GM03348 (cell line): ENCODE results near the gene PALLD.

Experiments
- DNase-seq: peaks from one replicate; pipeline ENCODE4 v3.0.0; 2012; ENCODE audit warnings: low spot score

Gene PALLD

DNA sequence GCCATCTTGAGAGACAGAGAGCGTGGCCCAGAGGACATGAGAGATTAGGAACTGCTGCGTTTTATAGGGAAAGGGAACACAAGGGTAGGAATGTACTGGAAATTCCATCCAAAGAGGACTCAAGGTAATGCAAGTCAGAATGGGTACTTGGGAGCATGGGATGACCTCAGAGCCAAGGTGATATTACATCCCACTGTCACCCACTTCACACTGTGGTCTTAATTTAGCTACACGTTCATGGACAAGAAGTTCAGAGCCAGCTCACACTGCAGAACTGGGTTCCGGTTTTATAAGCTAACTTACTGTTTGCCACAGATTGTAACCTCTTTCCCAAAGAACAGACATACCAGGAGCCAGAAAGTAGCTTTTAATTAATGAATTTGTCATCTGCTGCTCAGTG lies 268.5 kb downstream of the PALLD start:
- no peak for DNase-seq

DNA sequence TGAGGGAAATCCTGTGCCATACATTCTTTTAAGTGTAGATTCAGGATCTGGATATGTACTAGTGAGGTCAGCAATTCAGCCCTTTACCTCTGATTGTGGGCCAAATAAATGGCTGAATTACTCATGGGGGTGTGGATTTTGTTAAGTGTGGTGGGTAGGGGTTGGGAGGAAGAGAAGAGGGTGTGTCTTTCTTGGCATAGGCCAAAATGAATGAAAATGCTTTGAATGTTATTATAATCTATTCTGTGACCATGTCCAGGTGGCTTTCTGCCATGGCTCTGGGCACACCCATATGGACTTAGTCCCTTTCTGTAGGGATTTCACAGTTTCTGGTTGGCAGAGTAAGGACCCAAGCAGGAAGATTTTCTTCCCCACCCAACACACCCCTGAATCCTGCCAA lies 268.9 kb downstream of the PALLD start:
- DNase-seq: peak; percentile 62

DNA sequence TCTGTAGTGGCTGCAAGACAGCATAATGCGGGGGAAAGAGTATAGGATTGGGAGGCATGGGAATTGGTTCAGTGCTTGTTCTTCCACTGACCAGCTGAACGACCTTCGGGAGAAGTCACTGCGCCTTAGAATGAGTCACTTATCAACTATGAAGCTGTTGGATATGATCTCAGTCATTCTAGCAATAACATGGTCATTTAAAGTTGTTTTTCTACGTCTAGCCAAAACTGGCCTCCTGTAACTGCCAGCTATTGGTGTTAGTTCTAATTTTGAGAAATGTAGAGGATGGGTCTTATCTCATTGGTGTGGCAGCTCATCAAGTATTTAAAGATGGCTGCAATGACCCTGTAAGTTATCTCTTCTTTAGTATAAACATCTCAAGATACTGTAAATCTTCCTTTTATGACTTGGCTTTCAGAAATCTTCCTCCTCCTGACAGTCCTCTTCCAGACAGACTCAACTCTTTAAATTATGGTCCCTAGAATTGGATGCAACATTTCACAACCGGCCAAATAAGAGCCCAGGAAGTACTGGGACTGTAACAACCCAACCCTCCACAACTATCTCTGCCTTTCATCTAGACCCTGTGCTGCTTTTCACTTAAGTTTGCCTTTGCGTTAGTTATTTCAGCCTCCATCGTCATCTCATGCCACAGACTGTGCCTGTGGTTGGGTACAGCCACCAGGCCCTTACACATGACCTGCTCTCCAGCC lies 269.9 kb downstream of the PALLD start:
- peak; percentile 49 for DNase-seq

- DNase-seq: peak; percentile 54
These were observed 272.6 kb downstream of the PALLD start for GRCh38 chr4:168769416-168769815.

GRCh38 chr4:168769837-168770236 lies 273.0 kb downstream of the PALLD start:
- DNase-seq: no peak

DNA sequence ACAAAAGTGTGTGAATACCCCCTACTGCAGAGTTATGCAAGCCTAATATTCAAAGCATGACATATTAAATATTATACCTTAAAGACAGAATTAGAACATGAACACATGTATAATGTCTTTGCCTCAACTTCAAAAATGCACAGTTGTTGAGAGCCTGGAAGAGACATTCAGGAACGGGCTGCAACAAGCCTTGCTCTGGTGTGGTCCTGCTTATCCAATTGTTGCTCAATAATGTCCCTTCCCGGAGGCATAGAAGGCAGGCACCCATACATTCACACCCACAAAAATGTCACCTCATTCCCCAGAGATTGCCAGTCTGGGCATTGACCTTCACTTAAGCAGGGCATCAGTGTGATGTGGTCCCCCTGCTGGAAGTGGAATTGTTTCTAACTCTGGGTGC lies 274.4 kb downstream of the PALLD start:
- no peak for DNase-seq

DNA sequence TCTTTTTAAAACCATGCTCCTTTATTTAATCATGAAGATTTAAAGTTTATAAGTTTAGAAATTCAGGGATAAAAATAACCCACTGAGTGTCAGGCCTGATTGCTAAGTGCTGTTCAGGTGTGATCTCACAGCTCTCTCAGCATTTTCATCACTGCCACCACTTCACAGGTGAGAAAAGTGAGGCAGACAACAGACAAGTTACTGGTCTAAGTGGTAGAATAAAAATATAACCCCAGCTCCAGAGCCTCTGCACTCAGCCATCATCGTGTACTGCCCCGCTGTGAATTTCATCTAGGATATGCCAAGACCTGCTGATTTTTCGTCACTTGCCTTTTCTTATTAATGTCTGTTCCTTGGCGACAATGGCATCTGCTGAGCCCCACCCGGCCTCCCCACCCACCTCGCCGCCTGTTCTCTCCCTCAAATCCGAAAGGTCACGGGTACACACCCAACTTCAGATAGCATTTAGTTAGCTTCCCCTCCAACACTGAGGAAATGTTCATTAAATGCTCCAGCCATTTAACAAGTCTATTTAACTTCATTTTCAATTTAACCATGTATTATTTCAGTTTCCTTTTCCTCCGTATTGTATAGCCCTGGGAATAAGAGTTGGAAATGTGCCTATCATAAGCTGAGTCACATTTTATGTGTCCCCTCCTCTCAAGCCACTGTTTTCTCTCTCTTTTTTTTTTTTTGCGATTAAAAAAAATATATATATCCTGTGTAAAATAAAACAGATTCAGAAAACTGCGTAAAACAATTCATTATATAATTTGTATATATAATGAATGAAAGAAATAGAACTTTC lies 276.7 kb downstream of the PALLD start:
- no peak for DNase-seq

GRCh38 chr4:168776382-168776781 lies 279.5 kb downstream of the PALLD start:
- no peak for DNase-seq

DNA sequence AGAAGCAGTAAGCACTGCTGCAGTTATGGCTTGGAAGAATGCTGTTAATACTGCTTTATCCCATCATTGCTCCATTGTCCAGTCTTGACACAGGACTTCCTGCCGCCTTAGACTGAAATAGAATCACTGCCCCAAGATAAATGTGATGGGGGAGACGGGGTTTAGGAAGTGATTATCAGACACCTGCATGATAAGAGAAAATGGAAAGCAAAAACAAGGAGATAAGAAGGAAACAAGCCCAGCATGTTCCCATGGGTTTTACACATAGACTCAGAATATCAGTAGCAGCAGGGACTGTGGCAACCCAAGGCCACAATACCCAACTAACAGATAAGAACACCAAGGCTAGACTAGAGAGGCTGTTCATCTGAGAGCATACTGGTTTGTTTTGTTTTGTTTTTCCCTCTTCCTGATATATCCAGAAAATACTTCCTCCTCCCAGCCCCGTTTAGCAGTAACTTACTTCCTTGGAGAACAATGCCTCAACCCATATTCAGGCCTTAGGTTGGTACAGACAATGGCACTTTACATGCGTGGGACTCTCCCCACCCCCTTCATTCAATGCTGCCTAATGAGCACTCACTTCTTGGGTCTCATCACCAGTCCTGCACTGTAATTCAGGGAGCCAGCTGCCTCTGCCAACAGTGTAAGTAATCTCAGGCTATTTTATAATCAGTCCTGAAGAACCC lies 280.6 kb downstream of the PALLD start:
- DNase-seq: no peak

DNA sequence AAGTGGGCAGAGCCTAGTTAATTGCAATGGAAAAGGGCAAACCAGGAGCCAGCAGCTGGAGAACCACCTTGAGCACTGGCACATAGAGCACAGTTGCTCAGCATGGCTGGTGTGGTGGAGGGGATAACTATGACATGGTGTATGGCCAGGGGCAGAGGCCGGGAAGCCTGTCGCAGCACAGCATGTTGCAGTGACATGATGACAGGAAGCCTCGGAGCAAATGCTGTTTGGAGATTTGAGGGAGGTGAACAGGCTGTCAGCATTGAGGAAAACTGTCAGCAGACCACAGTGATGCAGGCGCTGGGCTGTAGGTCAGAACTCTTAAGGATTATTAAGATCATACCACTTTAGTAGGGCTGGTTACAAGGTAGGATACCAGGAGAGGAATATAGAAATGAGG lies 284.5 kb downstream of the PALLD start:
- no peak for DNase-seq

GRCh38 chr4:168781926-168782325 lies 285.1 kb downstream of the PALLD start:
- no peak for DNase-seq

- no peak for DNase-seq
These were observed 285.6 kb downstream of the PALLD start for GRCh38 chr4:168782439-168782838.

DNA sequence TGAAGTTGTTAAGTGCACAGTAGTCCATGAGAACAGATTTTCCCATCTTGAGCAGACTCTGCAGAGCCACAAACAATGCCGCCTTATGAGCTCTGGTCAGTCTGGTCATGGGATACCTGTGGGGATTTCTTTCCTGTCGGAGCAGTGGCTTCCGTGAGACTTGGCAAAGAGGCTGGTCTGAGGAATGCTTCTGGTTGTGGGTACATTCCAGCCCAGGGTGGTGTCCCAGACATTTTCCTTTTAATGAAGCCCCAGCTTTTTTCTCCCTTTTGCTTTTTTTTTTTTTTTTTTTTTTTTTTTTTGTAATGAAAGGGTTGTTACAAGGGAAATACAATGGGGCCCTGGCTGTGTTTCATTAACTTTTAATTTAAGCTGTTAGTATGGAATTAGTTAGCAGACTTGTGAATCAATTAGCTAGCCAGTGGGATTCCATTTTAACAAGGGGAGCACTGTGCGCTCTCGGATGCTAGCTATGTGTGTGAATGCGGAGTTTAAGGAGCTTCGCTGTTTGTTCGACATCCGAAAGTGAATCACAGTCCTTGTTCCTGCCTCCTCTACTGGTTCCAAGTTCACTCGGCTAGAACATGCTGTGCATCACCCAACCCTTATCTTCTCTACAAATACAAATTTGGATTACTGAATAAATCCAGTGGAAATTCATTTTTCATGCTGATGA lies 288.1 kb downstream of the PALLD start:
- DNase-seq: no peak

DNA sequence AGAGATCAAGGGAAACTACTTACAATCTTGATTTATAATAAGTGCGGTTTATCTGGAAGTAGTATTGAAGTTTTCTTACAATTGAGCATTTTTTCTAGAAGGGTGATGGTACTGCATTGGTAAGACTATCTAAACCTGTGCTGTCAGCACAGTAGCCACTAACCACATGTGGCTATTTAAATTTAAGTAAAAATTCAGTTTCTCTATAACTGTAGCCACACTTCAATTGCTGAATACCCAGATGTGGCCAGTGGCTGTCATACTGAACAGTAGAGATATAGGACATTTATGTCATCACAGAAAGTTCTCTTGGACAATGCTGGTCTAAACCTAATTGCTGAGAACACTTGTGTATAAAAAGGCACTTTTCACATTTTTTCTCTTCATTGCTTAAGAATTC lies 290.5 kb downstream of the PALLD start:
- DNase-seq: no peak

DNA sequence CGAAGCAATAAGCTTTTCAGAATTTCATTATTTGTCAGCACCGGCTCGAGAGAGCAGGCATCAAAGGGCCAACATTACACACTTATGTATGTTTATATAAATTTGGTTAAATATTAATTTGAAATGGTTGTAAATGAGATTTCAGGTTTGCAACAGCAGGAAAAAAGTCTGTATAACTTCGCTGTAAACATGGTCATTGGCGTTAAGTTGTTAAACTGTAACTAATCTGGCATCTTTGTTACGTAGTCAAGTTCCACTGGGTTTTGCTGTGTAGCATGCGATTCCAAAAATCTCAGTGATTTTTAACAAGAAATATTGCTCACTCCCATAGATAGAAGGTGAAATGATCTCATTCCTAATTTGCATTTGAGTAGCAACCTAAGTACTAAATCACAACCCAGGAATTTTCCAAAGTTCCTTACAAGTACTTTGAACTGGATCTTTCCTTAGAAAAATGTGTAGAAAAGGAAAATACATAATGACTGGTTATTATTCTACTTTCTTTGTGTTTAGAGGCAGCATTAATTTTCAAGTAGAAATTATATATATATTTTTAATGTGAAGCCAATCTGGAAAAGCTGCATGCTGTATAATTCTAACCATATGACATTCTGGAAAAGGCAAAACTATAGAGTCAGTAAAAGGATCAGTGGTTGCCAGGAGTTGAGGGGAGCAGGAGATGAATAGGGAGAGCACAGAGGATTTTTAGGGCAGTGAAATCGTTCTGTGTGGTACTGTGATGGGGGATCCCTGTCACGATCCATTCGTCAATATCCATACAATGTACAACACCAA lies 291.1 kb downstream of the PALLD start:
- DNase-seq: no peak

DNA sequence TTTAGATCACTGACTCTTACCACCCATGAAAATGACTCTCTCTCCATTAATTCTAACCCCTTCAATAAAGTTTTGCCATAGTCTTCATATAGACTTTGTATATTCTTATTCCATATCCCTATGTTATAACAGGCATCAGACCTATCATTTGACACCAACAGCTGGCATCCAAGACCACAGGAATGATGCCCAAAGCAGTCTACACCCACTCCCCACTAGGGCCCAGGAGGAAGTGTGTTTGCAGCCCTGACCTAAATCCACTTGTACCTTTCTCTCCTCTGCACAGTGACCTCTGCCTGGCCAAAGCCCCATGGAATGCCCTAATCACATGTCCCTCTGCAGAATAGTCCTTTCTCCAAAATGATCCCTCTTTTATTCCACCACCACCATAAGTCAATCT lies 294.0 kb downstream of the PALLD start:
- no peak for DNase-seq

DNA sequence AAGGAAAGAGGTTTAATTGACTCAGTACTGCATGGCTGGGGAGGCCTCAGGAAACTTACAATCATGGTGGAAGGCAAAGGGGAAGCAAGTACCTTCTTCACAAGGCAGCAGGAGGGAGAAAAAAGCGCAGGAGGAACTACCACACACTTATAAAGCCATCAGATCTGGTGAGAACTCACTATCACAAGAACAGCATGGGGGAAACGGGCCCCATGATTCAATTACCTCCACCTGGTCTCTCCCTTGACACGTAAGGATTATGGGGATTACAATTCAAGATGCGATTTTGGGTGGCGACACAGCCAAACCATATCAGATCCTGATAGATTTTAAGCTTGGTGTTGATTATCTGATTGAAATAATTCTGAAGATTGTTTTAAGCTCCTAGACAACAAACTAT lies 294.5 kb downstream of the PALLD start:
- DNase-seq: no peak

DNA sequence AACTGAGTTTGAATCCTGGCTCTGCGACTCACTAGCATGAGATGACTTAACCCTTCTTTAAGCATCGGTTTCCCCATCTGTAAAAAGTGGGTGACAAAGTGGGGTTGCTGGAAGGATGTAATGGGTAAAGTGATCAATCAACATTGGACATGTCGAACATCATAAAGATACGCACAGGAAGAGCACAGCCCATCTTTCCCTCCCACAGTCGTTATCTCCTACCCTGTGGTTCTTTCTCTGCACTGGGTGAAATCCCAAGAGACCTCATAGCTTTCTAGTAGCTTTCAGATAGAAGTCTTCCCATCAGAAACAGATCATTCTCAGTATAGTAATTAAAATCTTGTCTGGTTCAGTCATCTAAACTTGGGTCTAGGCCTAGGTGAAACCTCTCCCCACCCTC lies 296.7 kb downstream of the PALLD start:
- no peak for DNase-seq

DNA sequence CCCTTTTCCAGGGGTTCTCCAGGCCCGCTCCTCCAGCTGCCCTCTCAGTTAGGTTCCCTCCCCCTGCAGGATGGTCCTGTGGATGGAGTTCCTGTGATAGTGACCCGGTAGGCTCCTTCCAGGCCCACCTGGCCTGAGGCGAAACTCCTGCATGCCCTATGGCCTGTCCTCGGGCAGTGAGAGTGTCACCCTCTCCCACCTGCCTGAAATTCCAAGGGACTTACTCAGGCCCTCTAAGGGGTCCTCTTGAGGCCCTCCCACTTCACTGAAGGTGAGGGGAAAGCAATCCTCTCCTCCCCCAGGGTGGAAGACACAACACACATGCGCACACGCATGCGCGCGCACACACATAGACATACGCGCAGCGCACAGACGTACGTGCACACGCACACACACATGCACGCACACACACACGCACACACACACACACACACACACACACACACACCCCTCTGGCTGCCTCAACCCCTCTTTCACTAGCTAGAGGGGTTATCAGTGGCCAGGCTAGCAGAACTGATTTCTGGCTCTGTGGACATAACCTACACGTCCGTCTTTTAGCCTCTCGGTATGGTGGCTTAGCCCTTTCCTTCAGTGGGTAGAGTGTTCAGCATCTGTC lies 297.3 kb downstream of the PALLD start:
- DNase-seq: no peak

GRCh38 chr4:168794881-168795280 lies 298.0 kb downstream of the PALLD start:
- no peak for DNase-seq

DNA sequence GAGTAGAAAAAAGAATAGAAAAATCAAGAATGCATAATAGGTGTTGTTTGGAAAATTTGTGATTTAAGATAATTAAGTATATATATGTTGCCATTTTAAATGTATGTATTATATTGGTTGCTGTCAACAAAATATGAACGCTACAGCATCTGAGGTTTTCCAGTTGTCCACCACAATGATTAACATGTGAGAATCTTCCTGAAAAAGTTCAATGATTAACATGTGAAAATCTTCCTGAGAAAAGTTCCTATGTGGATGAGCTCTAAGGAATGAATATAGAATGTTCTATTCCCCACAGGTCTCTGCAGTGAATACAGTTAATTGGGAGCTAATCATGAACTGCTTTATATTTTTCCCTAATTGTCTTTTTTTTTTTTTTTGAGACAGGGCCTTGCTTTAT lies 298.5 kb downstream of the PALLD start:
- DNase-seq: no peak
